ENCODE measurements around the gene IQGAP2.
"Not testable (repeated sequence)": the region's sequence is repeated elsewhere in the genome, so short reads cannot be mapped to it uniquely, and the experiment has no call there.

Gene IQGAP2

GRCh38 chr5:76415855-76416254 lies 12.8 kb downstream of the IQGAP2 start:
- DNase-seq: no peak

GRCh38 chr5:76419597-76420298 lies 16.7 kb downstream of the IQGAP2 start:
- DNase-seq: no peak

GRCh38 chr5:76422227-76422626 lies 19.1 kb downstream of the IQGAP2 start:
- no peak for DNase-seq

DNA sequence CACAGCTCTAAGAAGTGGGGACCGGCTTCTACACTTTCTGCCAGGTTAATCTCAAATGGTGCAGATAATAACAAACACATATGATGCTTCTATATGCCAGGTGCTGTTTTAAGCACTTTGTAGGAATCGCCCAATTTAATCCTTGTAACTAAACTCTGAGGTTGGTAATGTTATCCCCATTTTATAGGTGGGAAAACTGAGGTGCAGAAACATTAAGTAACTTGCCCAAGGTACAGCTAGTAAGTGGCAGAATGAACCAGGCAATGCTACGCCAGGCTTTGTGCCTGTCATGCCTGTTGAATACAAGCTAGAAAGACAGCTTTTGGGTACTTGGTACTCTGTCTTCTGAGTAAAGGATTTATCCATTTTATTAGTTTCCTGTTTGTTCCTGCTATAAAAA lies 19.7 kb downstream of the IQGAP2 start:
- no peak for DNase-seq

- DNase-seq: no peak
These were observed 22.1 kb downstream of the IQGAP2 start for GRCh38 chr5:76425146-76425545.

GRCh38 chr5:76425928-76426804 lies 23.1 kb downstream of the IQGAP2 start:
- no peak for DNase-seq

DNA sequence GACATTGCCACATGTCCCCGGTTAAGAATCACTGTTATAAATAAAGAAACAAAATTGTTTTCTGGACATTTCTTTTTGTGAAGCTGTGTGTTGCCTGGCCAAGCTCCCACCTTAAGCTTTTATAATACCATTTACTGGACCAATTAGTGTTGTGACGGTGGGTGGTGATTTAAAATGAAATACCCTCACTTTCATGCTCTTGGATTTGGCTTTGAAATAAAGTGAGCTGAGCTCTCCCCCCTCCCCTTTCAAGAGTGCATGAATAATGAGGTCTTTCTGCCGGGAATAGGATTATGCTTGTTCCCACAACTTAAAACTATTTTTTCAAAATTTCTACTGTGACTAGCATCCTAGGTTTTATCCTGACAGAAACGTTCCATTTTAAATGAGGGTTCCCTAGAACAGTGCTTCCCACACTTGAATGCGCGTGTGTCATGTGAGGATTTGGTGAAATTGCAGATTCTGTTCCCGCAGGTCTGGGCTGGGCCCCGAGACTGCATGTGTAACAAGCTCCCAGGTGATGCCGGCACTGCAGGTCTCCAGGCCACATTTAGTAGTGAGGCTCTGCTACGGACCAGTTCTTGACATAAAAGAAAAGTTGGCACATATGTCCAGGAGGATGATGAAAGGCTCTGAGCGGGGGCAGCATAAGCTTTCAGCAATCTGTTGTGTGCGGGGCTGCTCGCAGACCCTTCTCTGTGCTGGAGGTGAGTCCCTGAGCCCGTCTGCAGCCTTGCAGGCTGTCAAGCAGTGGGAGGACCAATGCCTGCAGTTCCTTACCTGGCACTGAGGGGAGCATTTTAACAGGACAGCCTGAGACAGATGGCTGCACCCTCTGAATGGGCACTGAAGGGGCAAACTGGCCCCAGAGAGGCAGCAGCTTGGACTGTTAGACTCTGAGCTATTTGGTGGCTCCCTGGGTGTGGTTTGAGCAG lies 24.4 kb downstream of the IQGAP2 start:
- DNase-seq: no peak

GRCh38 chr5:76428550-76428949 lies 25.5 kb downstream of the IQGAP2 start:
- DNase-seq: not testable (repeated sequence)

- DNase-seq: no peak
These were observed 30.2 kb downstream of the IQGAP2 start for GRCh38 chr5:76433261-76433660.

DNA sequence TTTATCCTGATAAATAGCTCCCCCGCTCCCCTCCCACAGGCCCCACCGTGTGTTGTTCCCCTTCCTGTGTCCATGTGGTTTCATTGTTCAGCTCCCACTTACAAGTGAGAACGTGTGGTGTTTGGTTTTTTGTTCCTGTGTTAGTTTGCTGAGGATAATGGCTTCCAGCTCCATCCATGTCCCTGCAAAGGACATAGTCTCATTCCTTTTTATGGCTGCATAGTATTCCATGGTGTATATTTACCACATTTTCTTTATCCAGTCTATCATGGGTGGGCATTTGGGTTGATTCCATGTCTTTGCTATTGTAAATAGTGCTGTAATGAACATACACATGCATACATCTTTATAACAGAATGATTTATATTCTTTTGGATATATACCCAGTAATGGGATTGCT lies 34.4 kb downstream of the IQGAP2 start:
- DNase-seq: not testable (repeated sequence)

DNA sequence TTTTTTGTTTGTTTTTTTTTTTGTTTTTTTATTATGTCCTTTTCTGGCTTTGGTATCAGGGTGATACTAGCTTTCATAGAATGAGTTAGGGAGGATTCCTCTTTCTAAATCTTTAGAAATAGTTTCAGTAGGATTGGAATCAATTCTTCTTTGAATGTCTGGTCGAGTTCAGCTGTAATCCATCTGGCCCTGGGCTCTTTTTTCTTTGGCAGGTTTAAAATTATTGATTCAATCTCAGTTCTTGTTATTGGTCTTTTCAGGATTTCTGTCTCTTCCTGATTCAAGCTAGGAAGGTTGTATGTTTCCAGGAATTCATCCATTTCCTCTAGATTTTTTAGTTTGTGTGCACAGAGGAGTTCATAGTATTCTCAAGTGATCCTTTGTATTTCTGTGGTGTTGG lies 34.9 kb downstream of the IQGAP2 start:
- DNase-seq: no peak

DNA sequence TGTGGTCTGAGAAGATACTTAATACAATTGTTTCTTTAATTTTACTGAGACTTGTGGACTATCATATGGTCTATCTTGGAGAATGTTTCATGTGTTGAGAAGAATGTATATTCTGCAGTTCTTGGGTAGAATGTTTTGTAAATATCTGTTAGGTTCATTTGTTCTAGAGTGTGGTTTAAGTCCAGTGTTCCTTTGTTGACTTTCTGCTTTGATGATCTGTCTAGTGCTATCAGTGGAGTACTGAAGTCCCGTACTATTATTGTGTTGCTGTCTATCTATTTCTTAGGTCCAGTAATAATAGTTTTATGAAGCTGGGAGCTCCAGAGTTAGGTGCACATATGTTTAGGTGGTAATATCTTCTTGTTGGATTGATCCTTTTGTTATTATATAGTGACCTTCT lies 36.1 kb downstream of the IQGAP2 start:
- no peak for DNase-seq

DNA sequence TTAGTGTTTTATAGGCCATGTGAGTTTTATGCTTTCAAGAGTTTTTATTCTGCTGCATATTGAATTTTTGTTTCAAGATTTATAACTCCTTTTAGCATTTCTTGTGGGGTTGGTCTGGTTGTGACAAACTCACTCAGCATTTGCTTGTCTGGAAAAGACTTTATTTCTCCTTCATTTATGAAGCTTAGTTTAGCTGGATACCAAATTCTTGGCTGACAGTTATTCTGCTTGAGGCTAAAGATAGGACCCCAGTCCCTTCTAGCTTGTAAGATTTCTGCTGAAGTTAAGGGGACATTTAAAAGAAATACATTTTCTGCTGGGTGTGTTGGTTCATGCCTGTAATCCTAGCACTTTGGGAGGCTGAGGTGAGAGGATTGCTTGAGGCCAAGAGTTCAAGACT lies 36.8 kb downstream of the IQGAP2 start:
- DNase-seq: no peak

GRCh38 chr5:76441101-76441500 lies 38.0 kb downstream of the IQGAP2 start:
- no peak for DNase-seq

- no peak for DNase-seq
These were observed 39.0 kb downstream of the IQGAP2 start for GRCh38 chr5:76441890-76442673.

GRCh38 chr5:76443066-76443800 lies 40.1 kb downstream of the IQGAP2 start:
- DNase-seq: no peak

DNA sequence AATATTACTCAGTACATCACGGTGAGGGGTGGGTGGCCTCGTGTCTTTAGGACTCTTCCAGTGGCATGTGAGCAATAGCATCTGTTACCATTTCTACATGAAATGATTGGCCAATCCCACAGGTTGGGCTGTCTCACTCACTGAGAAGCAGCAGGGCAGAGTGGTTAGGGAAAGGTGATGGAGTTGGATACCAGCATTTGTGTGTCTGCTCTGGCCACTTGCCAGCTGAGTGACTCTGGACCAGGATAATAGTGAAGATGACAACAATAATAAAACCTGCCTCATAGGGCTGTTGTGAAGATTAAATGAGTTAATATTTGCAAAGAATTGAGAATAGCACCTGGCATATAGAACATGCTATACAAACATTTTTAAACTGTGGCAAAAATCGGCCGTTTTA lies 42.0 kb downstream of the IQGAP2 start:
- no peak for DNase-seq

GRCh38 chr5:76445830-76446229 lies 42.7 kb downstream of the IQGAP2 start:
- no peak for DNase-seq

DNA sequence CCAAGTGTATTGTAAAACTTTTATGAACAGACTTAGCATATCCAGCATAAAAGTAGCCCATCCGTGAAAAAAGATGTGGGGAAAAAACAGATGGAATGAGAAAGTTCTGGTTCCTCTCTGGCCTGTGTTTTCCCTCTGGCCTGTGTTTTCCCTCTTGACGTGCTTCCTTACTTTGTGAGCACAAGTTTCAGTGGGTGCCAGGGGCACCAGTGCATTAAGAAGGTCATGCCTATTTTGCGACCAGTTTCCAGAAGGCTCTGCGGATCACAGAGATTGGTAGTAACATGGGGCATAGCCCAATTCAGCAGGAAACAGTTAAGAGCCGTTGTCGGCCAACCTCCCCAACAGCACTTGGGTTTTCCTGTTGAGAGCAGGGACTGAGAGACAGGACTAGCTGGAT lies 43.7 kb downstream of the IQGAP2 start:
- no peak for DNase-seq

GRCh38 chr5:76449606-76450005 lies 46.5 kb downstream of the IQGAP2 start:
- no peak for DNase-seq

DNA sequence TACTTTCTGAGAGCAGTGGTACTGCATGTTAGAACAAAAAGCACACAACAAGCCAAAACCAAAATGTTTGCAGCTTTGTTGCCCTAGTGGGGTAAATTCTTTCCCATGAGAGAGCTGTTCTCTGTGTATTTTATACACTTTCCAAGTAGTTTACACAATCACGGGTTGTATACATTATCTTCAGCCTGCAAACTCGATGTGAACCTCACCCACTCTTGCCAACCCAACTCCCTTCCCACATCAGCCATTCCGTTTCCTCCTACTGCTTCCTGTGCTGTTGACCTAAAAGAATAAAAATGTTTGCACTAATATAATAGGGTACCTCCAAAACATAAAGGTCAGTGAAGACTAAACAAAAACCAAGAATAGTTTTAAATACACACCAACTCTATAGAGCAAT lies 47.0 kb downstream of the IQGAP2 start:
- DNase-seq: no peak
